ENCODE results near the gene TEX14.
A peak's percentile ranks its signal among the peaks of the same experiment; 100 is the strongest.
"Not testable (repeated sequence)": the region's sequence is repeated elsewhere in the genome, so short reads cannot be mapped to it uniquely, and the experiment has no call there.

TEX14 gene

DNA sequence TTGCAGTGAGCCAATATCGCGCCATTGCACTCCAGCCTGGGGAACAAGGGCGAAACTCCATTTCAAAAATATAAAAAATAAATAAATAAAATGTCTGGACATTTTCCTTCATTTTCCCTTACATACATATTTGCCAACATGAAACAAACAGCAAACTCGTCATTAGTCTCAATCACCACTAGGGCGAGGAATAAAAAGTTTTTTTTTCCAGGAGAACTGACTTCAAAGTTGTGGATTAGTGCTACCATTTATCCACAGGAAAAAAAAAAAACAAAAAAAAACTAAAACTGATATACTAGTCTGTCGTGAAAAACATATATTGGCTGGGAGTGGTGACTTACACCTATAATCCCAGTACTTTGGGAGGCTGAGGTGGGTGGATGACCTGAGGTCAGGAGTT lies 100.4 kb downstream of the TEX14 start:
- no peak for DNase-seq

DNA sequence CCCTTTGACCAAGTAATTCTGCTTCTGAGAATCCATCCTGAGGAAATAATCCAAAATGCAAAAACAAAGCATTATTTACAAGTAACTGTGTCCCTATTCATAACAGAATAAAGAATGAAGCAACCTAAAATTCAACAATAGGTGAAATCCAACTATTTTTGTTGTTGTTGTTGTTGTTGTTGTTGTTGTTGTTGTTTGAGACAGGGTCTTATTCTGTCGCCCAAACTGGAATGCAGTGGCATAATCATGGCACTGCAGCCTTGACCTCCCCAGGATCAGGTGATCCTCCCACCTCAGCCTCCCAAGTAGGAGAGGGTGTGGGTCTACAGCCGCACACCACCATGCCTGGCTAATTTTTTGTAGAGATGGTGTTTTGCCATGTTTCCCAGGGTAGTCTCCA lies 101.5 kb downstream of the TEX14 start:
- DNase-seq, result no peak

DNA sequence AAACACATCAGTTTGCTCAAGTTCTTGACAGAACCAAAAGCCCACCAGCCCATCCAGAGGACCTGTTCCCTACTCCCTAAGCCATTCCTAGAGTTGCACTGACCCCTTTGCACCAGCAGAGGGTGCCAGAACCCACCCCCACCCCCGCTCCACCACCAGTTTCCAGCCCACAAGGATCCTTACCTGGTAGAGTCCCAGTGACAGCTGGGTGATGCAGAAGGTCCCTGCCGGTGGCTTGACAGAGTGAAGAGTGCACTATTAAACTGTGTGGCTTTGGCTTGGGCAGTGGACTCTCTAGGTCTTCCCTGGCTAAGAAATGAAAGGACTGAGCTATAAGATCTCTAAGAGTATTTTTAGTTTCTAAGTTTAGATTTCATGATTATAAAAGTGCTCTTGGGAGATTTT lies 104.1 kb downstream of the TEX14 start:
- peak; percentile 55 for DNase-seq

DNA sequence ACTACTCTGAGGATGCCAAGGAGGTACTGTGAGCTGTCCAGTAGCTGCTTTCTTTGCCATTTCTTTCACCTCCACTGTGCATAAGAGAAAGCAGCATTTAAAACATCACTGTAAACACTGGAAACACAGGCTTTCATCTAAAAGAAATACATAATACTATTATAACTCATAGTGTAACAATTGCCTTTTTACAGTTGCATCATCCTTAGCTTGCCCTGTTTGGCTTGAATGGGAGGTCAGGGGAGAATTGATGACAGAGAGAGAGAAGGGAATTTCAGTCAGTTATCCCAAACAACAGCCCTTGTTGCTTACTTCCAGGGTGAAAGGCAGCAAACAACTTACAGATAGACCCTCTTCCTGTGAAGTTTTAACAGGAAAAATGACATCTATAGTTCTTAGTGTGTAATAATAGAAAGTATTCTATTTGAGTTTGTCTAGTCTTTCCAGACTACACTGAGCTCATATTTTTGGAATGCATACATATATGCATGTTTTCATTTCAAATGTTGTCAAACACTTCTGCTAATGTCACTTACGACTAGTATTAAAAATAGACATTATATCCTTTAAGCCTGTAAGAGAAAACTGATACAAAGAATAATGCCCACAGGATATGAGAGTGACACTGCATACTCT lies 105.7 kb downstream of the TEX14 start:
- DNase-seq, result no peak

DNA sequence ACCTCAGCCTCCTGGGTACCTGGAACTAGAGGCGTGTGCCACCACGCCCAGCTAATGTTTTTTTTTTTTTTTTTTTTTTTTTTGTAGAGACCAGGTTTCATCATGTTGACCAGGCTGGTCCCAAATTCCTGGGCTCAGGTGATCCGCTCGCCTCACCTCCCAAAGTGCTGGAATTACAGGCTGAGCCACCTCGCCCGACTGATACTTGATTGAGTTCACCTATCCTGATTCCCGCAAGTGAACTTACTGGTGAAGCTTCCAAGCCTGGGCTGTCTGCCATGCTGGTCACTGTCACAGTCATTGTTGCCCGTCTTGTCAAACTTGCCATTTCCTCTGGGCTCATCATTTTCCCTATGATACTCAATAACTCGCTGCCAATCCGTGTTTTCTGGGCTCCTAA lies 106.3 kb downstream of the TEX14 start:
- DNase-seq, result no peak

DNA sequence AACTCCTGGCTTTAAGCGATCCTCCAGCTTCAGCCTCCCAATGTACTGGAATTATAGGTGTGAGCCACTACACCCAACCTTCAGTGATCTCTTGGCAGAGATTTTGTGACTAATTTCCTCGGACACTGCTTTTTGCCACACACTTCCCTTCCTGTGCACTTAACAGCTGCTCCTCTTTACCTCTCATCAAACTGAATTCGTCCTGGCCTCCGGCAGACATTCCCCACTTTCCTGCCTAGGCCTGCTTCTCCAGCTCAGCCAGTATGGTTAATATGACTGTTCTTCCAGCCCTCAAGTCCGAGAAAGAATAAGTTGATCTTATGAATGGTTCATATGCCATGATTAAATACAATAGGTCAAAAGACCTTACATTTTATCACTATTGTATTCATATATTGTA lies 108.4 kb downstream of the TEX14 start:
- DNase-seq, result no peak

DNA sequence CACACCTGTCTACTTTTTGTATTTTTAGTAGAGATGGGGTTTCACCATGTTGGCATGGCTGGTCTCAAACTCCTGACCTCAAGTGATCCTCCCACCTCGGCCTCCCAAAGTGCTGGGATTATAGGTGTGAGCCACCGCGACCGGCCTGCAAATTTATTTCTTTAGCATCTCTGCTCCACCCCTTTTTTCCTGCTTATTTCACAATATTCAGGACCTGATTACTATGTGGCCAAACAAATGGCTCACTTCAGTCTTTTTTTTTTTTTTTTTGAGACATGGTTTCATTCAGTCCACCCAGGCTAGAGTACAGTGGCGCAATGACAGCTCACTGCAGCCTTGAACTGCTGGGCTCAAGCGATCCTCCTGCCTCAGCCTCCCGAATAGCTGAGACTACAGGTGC lies 109.1 kb downstream of the TEX14 start:
- not testable (repeated sequence) for DNase-seq

DNA sequence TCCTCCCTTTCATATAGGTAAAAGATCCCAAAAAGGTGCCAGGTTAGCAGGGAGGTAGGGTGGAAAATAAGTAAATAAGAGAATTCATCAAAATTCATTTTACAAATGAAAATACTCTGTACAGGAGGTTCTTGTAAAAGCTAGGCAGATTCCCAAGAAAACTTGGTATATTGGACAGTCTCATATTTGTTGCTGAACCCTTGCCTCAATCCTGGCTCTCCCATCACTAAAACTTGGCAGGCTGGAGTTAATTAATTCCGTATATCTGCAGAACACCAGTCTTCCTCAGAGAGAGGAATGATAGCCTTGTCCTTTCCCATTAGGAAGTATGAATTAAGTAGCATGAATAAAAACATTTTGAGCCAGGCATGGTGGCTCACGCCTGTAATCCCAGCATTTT lies 111.2 kb downstream of the TEX14 start:
- DNase-seq, result no peak

DNA sequence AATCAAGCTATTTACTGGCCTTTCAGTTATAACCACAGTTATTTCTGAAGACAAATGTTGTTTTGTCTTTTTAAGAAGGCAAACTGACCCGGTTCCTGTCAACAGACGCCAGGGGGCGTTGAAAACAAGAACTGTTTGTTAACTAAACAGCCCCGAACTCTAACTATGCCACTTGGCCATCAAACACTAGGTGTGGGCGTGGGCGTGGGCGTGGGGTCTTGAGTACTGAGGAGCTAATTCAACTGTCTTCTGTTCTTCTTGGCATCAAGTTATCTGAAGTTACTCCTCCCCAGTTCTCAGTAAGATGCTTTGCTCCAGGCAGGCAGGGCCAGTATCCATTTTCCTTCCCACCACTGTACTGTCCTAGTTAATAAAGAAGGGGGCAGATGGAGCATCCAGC lies 114.1 kb downstream of the TEX14 start:
- peak; percentile 23 for DNase-seq

DNA sequence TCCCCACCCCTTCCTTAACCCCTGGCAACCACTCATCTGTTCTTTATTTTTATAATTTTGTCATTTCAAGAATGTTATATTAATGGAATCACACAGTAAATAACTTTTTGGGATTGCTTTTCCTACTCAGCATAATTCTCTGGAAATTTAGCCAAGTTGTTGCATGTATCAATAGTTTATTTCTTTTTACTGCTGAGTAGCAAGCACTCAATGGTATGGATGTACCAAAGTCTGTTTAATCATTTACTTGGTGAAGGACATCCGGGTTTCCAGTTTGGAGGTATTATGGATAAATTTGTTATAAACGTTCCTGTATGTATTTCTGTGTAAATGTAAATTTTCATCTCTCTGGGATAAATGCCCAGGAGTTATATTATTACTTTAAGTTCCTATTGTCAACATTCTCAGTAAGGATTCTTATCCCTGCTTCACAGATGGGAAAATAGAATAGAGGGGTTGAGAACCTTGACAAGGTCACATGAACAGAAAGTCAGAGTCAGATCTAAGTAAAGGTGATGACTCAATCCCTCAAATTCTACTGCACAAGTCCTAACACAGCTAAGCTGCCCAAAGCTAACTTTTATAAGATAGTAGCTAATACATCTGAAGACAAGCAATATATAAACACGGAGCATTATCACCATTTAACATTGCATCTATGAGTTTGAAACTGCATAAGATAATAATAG lies 115.0 kb downstream of the TEX14 start:
- DNase-seq, result no peak

DNA sequence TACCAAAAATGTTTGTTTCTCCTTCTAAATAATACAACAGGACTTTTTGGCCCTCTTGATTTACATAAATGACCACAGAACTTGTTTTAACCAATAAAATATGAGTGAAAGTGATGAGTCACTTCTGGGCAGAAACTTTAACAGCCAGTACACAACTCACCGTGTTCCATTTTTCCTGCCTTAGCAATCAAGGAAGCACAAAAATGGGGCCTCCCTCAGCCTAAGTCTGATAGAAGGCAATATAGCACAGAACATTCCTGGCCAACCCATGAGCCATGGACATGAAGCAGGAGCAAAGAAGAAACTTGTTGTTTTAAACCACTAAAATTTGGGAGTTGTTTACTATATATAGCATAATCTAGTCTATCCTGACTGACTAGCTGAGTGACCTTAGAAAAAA lies 116.3 kb downstream of the TEX14 start:
- DNase-seq, result no peak

DNA sequence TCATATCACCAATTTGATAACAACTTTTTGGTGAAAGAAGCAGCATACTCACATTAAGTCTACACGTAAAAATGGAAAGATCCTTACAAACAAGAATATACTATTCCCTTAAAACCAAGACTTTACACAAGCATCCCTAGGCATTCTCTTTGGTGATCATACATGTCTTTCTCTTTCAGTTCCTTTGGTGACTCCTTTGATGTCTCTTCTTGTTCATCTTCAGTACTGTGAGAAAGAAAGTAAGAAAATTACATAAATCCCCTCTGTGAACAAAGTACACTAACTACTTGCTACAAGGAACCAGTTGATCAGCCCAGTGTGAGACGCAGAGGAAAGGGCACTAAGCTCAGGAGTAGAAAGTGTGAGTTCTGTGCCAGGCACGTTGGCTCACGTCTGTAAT lies 117.8 kb downstream of the TEX14 start:
- DNase-seq, result no peak

DNA sequence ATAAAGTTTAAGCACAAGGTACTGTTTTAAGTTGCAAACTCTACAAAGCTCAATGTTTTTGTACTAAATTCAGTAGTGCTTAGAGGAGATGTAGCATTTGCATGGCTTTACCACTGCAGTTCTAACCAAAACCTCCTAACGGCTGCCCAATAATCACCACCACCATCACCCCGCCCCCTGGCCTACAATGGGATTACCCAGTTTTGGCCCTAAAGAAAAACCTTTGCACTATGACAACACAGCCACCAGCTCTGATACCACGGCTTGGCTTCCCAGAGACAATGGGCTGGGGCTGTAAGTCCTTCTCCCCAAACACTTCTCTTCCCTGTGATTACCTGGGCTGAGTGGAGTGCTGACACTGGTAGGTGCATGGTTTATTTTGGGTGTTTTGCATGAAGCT lies 119.0 kb downstream of the TEX14 start:
- no peak for DNase-seq

DNA sequence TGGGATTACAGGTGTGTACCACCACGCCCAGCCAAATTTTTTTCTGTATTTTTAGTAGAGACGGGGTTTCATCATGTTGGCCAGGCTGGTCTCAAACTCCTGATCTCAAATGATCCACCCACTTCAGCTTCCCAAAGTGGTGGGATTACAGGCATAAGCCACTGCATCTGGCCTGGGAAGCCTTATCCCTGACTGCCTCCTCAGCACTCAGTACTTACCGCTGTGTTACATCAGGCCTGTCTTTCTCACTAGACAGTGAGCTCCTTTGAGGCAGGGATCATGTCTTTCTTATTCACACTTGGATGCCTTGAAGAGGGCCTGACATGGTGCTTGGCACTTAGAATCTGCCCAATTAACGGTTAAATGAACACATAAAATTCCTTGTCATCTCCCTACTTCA lies 121.1 kb downstream of the TEX14 start:
- DNase-seq, result no peak

DNA sequence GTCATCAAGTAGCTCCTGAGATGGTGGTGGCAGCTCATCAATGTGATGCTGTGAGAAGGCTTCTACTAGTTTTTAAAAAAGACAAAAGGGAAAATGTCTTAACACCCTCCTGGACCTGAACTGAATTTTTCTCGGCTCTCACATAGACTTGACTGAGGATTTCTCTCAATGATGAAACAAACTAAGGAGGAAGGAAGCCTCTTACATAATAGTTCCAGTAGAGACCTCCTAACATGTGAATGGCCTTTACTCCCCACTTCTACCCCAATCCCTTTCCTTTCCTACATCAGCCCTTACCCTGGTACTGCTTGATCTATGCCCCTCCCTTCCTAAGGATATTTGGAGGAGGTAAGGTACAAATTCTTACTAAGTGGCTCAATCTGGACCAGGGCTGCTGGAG lies 122.6 kb downstream of the TEX14 start:
- DNase-seq, result no peak

DNA sequence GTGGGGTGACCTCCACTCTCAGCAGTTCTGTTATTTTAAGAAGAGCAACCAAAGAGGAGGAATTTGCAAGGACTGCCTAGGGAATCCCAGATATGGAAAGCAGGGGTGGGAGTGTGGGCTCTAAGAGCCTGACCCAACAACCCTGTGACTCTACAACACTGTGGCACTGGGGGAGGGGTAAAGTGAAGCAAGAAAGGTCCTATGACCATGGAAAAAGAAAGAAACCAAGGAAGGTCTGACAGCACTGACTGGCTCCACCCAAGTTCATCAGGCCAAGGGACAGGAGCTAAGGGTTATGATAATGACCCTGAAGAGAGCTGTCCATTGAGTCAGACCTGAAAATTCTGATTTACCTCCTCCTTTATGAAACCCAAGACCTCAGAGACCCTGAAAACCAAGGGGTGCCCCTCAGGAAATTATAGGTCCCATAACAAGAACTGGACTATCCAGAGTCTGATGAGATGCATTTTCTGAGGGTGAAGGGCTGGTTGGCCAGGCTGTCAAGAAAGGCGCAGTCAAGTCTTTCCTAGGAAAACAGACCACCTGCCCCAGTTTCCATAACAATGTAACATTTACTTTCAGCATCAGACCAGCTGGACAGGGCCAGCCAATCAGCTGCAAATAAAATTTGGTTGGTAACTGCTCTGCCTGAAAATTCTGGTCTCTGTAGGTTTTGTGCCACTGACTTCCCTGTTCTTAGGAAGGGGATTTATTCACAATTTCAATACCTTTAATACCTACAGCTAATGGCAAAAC lies 123.6 kb downstream of the TEX14 start:
- no peak for DNase-seq

DNA sequence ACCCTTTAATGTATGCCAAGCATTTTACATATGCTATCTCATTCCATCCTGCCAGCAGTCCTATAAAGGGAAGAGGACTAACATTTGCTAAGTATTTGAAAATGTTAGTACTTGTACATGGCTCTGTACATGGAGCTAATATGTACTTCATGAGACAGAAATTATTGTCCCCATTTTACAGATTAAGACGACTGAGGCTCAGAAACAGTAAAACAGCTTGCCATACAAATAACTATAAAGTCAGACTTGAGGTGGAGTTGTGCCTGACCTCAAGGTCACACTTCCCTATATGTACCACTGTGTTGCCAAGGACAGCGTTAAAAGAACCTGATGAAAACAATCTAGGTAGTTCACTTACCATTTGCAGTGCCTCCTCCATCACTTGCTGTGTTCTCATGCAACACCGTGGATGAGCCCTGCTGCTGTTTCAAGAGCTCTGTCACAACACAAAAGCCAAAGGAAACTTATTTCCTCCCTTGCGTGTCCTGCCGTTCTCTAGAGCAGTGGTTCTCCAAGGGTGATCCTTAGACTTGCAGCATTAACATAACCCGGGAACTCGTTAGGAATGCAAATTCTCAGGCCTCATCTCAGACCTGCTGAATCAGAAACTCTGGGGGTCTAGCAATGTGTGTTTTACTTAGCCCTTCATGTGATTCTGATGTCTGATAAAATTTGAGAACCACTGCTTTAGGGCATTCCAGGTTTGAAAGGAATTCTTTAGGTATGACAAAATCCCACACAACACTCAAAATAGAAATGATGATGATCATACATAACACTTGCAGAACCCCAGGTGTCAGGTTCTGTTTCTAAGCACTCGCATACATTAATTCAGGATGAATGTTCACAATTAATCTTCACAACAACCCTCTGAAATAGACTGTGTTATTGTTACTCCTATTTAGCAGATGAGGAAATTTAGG lies 126.2 kb downstream of the TEX14 start:
- no peak for DNase-seq

DNA sequence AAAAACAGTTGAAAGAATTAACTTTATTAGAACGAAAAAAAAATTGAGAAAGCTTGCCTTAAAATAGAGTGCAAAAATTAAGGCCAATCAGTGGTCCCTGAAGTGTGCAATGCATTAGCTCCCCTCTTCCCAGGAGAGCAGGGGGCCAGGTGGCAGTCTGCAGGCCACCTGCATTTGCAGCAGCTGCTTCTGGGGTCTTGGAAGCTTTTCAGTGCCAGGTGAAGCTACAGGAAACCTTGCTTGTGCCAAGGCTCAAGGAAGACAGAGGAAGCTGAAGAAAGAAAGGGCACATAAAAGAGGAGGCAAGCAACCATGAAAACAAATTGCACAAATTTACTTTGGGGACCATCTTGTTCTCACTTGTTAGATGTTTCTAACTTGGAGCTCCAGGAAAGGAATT lies 126.9 kb downstream of the TEX14 start:
- no peak for DNase-seq

DNA sequence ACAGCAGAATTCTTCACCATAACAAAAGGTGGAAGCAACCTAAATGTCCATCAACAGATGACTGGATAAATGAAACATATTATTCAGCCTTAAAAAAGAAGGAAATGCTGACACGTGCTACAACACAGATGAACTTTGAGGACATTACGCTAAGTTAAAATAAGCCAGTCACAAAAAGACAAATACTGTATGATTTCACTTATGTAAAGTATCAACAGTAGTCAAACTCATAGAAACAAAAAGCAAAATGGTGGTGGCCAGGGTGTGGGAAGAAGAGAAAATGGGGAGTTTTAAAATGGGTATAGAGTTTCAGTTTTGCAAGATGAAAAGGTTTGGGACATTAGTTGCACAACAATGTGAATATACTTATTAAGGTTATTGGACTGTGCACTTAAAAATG lies 127.6 kb downstream of the TEX14 start:
- no peak for DNase-seq

DNA sequence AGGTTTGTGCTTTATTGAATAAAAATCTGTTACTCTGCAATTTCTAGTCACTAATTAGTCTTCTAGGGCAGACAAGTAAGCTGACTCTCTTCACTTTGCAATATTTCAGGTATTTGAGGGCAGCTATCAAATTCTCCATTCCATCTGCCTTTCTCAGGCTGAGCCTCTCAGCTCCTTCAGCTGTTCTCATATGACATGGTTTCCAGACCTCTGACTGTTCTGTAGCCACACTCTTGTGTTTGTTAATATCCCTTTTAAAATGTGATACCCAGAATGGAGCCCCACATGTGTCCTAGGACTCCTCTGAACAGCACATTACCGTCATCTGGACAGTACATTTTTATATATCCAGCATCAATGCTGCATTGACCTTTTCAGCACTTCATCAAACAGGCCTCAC lies 131.3 kb downstream of the TEX14 start:
- no peak for DNase-seq

DNA sequence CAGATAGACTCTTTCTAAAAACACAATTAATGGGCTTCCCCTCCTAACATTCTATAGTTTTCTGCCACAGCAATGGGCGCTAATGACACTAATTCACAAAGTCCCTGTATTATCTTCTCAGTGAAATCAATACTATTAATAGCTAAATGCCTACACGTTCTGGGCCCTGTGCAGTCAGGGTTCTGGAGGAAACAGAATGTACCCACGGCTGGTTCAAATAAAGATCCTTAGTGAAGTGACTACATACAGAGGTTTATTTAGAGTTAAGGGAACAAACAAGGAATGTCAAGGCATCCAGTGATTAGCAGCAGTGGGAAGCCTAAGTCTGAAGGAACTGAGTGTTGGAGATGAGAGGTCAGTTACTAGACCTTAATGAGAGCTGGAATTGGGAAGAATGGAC lies 133.9 kb downstream of the TEX14 start:
- no peak for DNase-seq

DNA sequence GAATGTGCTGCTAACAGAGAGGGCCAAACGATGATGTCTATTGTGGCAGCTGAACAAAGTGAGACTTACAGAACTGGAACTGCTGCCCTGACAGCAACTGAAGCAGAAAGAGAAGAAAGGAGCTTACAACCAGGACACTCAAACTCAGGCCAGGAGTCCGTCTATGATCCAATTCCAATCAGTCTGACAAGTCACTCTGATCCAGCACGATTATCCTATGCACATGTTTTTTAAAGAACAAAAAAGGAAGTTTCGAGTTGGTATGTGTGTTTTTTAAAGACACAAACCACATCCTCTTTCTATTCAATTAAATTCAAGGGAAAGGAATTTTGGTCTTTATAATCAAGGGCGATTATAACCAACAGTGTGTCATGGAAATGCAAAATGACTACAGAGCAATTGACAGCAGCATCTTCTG lies 135.0 kb downstream of the TEX14 start:
- no peak for DNase-seq

DNA sequence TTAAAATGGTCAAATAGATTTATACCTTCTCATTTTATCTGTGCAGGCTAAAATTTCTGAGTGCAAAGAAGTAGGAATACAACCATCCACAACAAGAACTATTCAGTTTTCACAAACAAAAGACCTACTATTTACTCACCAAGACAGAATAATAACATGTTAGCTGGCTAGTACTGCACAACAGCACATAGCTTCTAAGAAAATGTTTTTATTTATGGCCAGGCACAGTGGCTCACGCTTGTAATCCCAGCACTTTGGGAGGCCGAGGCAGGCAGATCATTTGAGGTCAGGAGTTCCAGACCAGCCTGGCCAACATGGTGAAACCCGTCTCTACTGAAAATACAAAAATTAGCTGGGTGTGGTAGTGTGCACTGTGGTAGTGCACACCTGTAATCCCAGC lies 136.7 kb downstream of the TEX14 start:
- not testable (repeated sequence) for DNase-seq

Measured in NCI-H1105 treated with DMSO at 0.1 percent for 48 hours (cell line).